ENCODE results near the gene INO80E. TPM values are rescaled to one million over a fixed set of nuclear protein-coding genes. Genes with fewer than 3 reads are reported as not detected.

Gene INO80E
- polyA plus RNA-seq, 12 donors = 24.0 to 62.2 (median 32.7) TPM; not detected in 1

Other genes starting within 250 kb of the INO80E start
- gene ZG16, start 218.0 kb upstream of the INO80E start, polyA plus RNA-seq (ENCODE audit: insufficient read length in 12 of 12) = 1 to 10 TPM in 1 of 12 donors, under 1 TPM in 1, not detected in 10; 0.05 to 4.4 TPM
- gene KIF22, start 205.5 kb upstream of the INO80E start, polyA plus RNA-seq (ENCODE audit: insufficient read length in 12 of 12) = 10 to 100 TPM in 11 of 12 donors, not detected in 1; 23.1 to 55.3 (median 33.6) TPM
- 100 to 1,000 TPM in 11 of 12 donors, not detected in 1; 185 to 364 (median 230) TPM for gene MAZ, start 189.7 kb upstream of the INO80E start, polyA plus RNA-seq (ENCODE audit: insufficient read length in 12 of 12)
- gene PRRT2, start 184.0 kb upstream of the INO80E start, polyA plus RNA-seq (ENCODE audit: insufficient read length in 12 of 12) = 10 to 100 TPM in 10 of 12 donors, 1 to 10 TPM in 1, not detected in 1; 9.3 to 42.8 (median 13.9) TPM
- 10 to 100 TPM in 11 of 12 donors, not detected in 1; 22.9 to 47.7 (median 28.2) TPM for gene PAGR1, start 180.1 kb upstream of the INO80E start, polyA plus RNA-seq (ENCODE audit: insufficient read length in 12 of 12)
- 100 to 1,000 TPM in 1 of 12 donors, 10 to 100 TPM in 10, not detected in 1; 11.5 to 112 (median 18.7) TPM for gene MVP, start 175.8 kb upstream of the INO80E start, polyA plus RNA-seq (ENCODE audit: insufficient read length in 12 of 12)
- gene CDIPT, start 133.0 kb upstream of the INO80E start, polyA plus RNA-seq (ENCODE audit: insufficient read length in 12 of 12) = 10 to 100 TPM in 11 of 12 donors, not detected in 1; 32.1 to 48.9 (median 40.2) TPM
- gene SEZ6L2, start 96.7 kb upstream of the INO80E start, polyA plus RNA-seq (ENCODE audit: insufficient read length in 12 of 12) = 1 to 10 TPM in 10 of 12 donors, under 1 TPM in 1, not detected in 1; 0.99 to 9.6 (median 1.5) TPM
- gene ASPHD1, start 95.8 kb upstream of the INO80E start, polyA plus RNA-seq (ENCODE audit: insufficient read length in 12 of 12) = 10 to 100 TPM in 1 of 12 donors, under 1 TPM in 9, not detected in 2; 0.27 to 10.5 (median 0.32) TPM
- gene KCTD13, start 70.0 kb upstream of the INO80E start, polyA plus RNA-seq (ENCODE audit: insufficient read length in 12 of 12) = 10 to 100 TPM in 6 of 12 donors, 1 to 10 TPM in 5, not detected in 1; 7.6 to 21.0 (median 10.7) TPM
- gene TMEM219, start 34.2 kb upstream of the INO80E start, polyA plus RNA-seq (ENCODE audit: insufficient read length in 12 of 12) = 10 to 100 TPM in 11 of 12 donors, not detected in 1; 54.9 to 69.3 (median 60.5) TPM
- gene TAOK2, start 22.4 kb upstream of the INO80E start, polyA plus RNA-seq (ENCODE audit: insufficient read length in 12 of 12) = 10 to 100 TPM in 11 of 12 donors, not detected in 1; 24.9 to 47.2 (median 31.2) TPM
- 10 to 100 TPM in 11 of 12 donors, not detected in 1; 10.2 to 15.6 (median 12.0) TPM for gene HIRIP3, start 624 bp upstream of the INO80E start, polyA plus RNA-seq (ENCODE audit: insufficient read length in 12 of 12)
- 1 to 10 TPM in 4 of 12 donors, under 1 TPM in 6, not detected in 2; 0.30 to 1.4 (median 0.94) TPM for gene DOC2A, start 14.8 kb downstream of the INO80E start, polyA plus RNA-seq (ENCODE audit: insufficient read length in 12 of 12)
- not detected for gene C16orf92, start 27.0 kb downstream of the INO80E start, polyA plus RNA-seq (ENCODE audit: insufficient read length in 12 of 12)
- 1 to 10 TPM in 5 of 12 donors, under 1 TPM in 6, not detected in 1; 0.42 to 7.5 (median 0.80) TPM for gene TLCD3B, start 35.0 kb downstream of the INO80E start, polyA plus RNA-seq (ENCODE audit: insufficient read length in 12 of 12)
- gene ALDOA, start 69.5 kb downstream of the INO80E start, polyA plus RNA-seq (ENCODE audit: insufficient read length in 12 of 12) = 1,000 to 10,000 TPM in 10 of 12 donors, 100 to 1,000 TPM in 2; 871 to 3,402 (median 1,561) TPM
- gene PPP4C, start 79.8 kb downstream of the INO80E start, polyA plus RNA-seq (ENCODE audit: insufficient read length in 12 of 12) = 10 to 100 TPM in 11 of 12 donors, not detected in 1; 43.0 to 95.7 (median 53.3) TPM
- 1 to 10 TPM in 1 of 12 donors, under 1 TPM in 9, not detected in 2; 0.38 to 3.4 (median 0.52) TPM for gene TBX6, start 95.7 kb downstream of the INO80E start, polyA plus RNA-seq (ENCODE audit: insufficient read length in 12 of 12)
- gene YPEL3, start 100.0 kb downstream of the INO80E start, polyA plus RNA-seq (ENCODE audit: insufficient read length in 12 of 12) = 10 to 100 TPM in 11 of 12 donors, not detected in 1; 21.9 to 98.3 (median 27.6) TPM
- gene GDPD3, start 117.3 kb downstream of the INO80E start, polyA plus RNA-seq (ENCODE audit: insufficient read length in 12 of 12) = 10 to 100 TPM in 1 of 12 donors, 1 to 10 TPM in 10, not detected in 1; 4.1 to 10.7 (median 5.5) TPM
- gene MAPK3, start 127.0 kb downstream of the INO80E start, polyA plus RNA-seq (ENCODE audit: insufficient read length in 12 of 12) = 100 to 1,000 TPM in 1 of 12 donors, 10 to 100 TPM in 10, not detected in 1; 36.6 to 102 (median 44.4) TPM
- 10 to 100 TPM in 8 of 12 donors, 1 to 10 TPM in 3, not detected in 1; 6.0 to 41.9 (median 11.0) TPM for gene CORO1A, start 187.4 kb downstream of the INO80E start, polyA plus RNA-seq (ENCODE audit: insufficient read length in 12 of 12)
- 10 to 100 TPM in 10 of 12 donors, not detected in 2; 13.0 to 35.0 (median 17.4) TPM for gene BOLA2B, start 197.4 kb downstream of the INO80E start, polyA plus RNA-seq (ENCODE audit: insufficient read length in 12 of 12)
- gene SLX1A, start 197.6 kb downstream of the INO80E start, polyA plus RNA-seq (ENCODE audit: insufficient read length in 12 of 12) = 10 to 100 TPM in 9 of 12 donors, 1 to 10 TPM in 2, not detected in 1; 6.8 to 21.8 (median 13.7) TPM
- gene SULT1A3, start 203.0 kb downstream of the INO80E start, polyA plus RNA-seq (ENCODE audit: insufficient read length in 12 of 12) = 1 to 10 TPM in 10 of 12 donors, not detected in 2; 1.7 to 5.9 (median 3.7) TPM